ENCODE data around the gene RARA. TPM values are rescaled to one million over a fixed set of nuclear protein-coding genes. Genes with fewer than 3 reads are reported as not detected.

RARA gene
- total RNA-seq, 1 experiment from 2014 or later = 35.1 TPM

DNA sequence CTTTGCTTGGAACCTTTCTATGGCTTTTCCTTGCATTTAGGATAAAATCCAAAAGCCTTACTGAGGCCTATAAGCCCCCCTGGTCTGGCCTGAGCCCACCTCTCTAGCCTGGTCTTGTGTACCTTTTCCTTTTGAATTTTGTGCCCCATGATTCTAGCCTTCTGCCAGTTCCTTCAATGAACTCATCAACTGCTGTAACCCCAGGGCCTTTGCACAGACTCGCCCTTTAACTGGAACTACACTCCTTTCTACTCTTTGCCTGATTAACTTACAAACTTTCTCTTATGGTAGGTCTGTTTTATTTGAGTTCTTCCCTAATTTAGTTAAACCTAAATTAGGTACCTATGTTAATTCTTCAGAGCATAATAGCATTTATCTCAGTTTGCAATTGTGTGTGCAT is 31.3 kb downstream of the RARA start:
- no peak for DNase-seq (ENCODE audit: low read depth, low spot score)
- ChIA-PET RAD21 (ENCODE audit: low non-redundant PET in 1 of 2, low total read pairs in 2 of 2, uncharacterized antibody in 2 of 2, unreplicated experiment in 2 of 2) (interaction anchor here in 1 of 2 experiments (0.5 kb wide), 1 partner anchor 16 kb away, joined by 3 read pairs; no protein-coding TSS in a partner anchor), CTCF (no interaction called here), POLR2A (interaction anchor here (1.0 to 1.4 kb wide), 2 partner anchors 11 to 23 kb away, joined by 3 read pairs; no protein-coding TSS in a partner anchor)
- Histone ChIP-seq H3K4me2 (ENCODE audit: low read length) (peak overlapping the region; percentile 80), H3K4me1 (ENCODE audit: control insufficient read depth in 1 of 2, insufficient read depth in 2 of 2, low read length in 2 of 2) (peaks cover 21 to 60% of the 10 kb centered on the region in 2 experiments), H3K9me2 (ENCODE audit: insufficient read depth) (no peaks in the 10 kb centered on the region), H3K4me3 (replicated peaks in 1 of 2; ENCODE audit: low read depth in 1 of 2, low read length in 2 of 2) (peak overlapping the region in 1 of 2 experiments; percentile 68; a peak in 1 of 4 replicates), H4K20me1 (ENCODE audit: insufficient read depth) (no peaks in the 10 kb centered on the region; the same call in 1 of the 2 replicates), H3K36me3 (ENCODE audit: control insufficient read depth in 1 of 2, insufficient read depth in 2 of 2, low read length in 2 of 2) (peaks cover 0 to 4% of the 10 kb centered on the region in 2 experiments; a peak in 1 of 4 replicates), H3K79me2 (ENCODE audit: insufficient read depth, low read length) (peaks cover 83% of the 10 kb centered on the region), H3K27me3 (ENCODE audit: insufficient read depth, low read length) (no peaks in the 10 kb centered on the region), H3K9ac (ENCODE audit: low read length) (peak overlapping the region; percentile 73; the same call in 1 of the 2 replicates), H3K9me3 (ENCODE audit: control insufficient read depth in 1 of 2, insufficient read depth in 1 of 2, low read depth in 1 of 2, low read length in 2 of 2) (no peaks in the 10 kb centered on the region), H2AFZ (ENCODE audit: low read depth, low read length, poor library complexity, severe bottlenecking) (no peak overlapping the region), H3K27ac (ENCODE audit: low read depth, low read length) (peak overlapping the region; percentile 72; the same call in 1 of the 2 replicates)
- intact Hi-C loops (cut with micrococcal nuclease) = loop anchor here (2.0 kb wide), 1 partner anchor 22 kb away; no protein-coding TSS in a partner anchor
- TF ChIP-seq EZH2 (IDR thresholded peaks at IDR 0.05) (no peak), CBX3 (IDR thresholded peaks at IDR 0.05; ENCODE audit: low read depth) (no peak), JUND (IDR thresholded peaks at IDR 0.05) (no peak), EZH2phosphoT487 (IDR thresholded peaks at IDR 0.05; ENCODE audit: borderline replicate concordance) (no peak), ZNF274 (IDR thresholded peaks at IDR 0.05; ENCODE audit: low read depth, low read length) (no peak), MAX (IDR thresholded peaks at IDR 0.05) (no peak), ZFX (IDR thresholded peaks at IDR 0.05) (no peak), SP1 (IDR thresholded peaks at IDR 0.05; ENCODE audit: low read depth) (no peak), TCF7L2 (IDR thresholded peaks at IDR 0.05; ENCODE audit: borderline replicate concordance, extremely low read depth, insufficient read depth, insufficient read length) (no peak), SIN3A (IDR thresholded peaks at IDR 0.05; ENCODE audit: low read depth) (no peak), ELF1 (IDR thresholded peaks at IDR 0.05; ENCODE audit: borderline replicate concordance, low read depth) (no peak), EGR1 (IDR thresholded peaks at IDR 0.05; ENCODE audit: low read depth) (no peak), ATF3 (IDR thresholded peaks at IDR 0.05) (no peak), CEBPB (IDR thresholded peaks at IDR 0.05; ENCODE audit: low read depth) (no peak), POLR2AphosphoS5 (IDR thresholded peaks at IDR 0.05; ENCODE audit: low read depth, low read length) (no peak)
- TF ChIP-seq, protein P1, sequence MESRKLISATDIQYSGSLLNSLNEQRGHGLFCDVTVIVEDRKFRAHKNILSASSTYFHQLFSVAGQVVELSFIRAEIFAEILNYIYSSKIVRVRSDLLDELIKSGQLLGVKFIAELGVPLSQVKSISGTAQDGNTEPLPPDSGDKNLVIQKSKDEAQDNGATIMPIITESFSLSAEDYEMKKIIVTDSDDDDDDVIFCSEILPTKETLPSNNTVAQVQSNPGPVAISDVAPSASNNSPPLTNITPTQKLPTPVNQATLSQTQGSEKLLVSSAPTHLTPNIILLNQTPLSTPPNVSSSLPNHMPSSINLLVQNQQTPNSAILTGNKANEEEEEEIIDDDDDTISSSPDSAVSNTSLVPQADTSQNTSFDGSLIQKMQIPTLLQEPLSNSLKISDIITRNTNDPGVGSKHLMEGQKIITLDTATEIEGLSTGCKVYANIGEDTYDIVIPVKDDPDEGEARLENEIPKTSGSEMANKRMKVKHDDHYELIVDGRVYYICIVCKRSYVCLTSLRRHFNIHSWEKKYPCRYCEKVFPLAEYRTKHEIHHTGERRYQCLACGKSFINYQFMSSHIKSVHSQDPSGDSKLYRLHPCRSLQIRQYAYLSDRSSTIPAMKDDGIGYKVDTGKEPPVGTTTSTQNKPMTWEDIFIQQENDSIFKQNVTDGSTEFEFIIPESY (IDR thresholded peaks at IDR 0.05; ENCODE audit: extremely low read depth, insufficient replicate concordance, low read length) = no peak
- TF ChIP-seq, protein P2, sequence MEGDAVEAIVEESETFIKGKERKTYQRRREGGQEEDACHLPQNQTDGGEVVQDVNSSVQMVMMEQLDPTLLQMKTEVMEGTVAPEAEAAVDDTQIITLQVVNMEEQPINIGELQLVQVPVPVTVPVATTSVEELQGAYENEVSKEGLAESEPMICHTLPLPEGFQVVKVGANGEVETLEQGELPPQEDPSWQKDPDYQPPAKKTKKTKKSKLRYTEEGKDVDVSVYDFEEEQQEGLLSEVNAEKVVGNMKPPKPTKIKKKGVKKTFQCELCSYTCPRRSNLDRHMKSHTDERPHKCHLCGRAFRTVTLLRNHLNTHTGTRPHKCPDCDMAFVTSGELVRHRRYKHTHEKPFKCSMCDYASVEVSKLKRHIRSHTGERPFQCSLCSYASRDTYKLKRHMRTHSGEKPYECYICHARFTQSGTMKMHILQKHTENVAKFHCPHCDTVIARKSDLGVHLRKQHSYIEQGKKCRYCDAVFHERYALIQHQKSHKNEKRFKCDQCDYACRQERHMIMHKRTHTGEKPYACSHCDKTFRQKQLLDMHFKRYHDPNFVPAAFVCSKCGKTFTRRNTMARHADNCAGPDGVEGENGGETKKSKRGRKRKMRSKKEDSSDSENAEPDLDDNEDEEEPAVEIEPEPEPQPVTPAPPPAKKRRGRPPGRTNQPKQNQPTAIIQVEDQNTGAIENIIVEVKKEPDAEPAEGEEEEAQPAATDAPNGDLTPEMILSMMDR (IDR thresholded peaks at IDR 0.05 in 2 of 3, conservative IDR thresholded peaks at IDR 0.05 in 1 of 3; ENCODE audit: borderline replicate concordance in 1 of 3, insufficient read depth in 1 of 3, low read depth in 2 of 3, low read length in 2 of 3) = no peak
- no TSS peak for BruUV-seq (replicated peaks)
- ATAC-seq = no peak

All from HCT116 (cell line).